Activated CD8-positive, alpha-beta memory T cell treated with anti-CD3 and anti-CD28 coated beads for 4 hours (primary cell): Measurements from ENCODE around the gene HEXD.

Experiments
- DNase-seq, 2 donors: peaks; one replicate each; pipeline ENCODE4 v3.0.0-alpha.2; 2020; ENCODE audit warnings: low read depth in 2 of 2

HEXD gene

DNA sequence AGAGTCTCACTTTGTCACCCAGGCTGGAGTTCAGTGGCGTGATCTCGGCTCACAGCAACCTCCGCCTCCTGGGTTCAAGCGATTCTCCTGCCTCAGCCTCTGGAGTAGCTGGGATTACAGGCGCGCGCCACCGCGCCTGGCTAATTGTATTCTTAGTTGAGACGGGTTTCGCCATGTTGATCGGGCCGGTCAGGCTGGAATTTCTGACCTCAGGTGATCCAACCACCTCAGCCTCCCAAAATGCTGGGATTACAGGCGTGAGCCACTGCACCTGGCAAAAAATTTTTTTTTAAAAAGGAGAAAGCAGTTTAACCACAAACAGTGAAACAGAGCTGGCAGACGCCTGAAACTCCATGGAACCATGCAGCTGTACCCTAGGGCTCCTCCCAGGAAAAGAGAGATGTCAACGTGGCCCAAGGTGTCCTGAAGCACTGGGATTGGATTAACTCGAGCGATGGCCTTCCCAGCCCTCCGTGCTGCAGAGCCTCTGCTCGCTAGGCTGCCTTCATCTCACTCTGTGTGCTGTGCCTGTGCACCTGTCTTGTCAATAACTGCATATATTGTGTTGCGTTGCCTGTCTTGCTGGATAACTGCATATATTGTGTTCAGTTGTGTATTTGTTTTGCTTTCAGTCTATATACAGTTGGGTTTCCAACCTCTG, 71.8 kb downstream of the HEXD start:
- DNase-seq: no peak

DNA sequence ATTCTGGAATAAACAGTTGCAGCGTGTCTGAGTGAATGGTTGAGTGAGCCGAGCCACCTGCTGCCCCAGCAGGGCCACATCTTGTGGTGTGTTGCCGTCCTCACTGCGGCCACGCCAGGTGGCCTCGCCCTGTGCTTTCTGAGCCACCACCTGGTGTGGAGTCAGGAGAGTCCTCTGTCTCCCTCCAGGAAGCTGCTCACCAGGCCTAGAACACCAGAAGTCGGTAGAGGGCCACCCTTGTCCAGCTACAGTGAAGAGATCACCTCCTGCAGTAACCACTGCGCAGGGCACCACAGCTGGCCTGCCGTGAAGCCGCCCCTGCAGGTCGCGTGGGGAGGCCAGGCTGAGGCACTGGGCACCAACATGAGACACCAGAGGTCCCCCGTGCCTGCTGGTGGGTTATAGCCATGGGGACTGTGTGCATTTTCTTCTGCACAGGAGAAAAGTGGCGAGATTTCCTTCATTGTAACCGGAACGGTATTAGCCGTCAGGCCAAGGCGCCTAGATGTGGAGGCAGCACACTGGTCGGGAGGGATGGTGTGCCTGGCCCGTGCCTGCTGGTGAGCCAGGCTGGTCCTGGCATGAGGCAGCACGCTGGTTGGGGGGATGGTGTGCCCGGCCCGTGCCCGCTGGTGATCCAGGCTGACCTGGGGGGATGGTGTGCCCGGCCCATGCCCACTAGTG, 72.5 kb downstream of the HEXD start:
- no peak for DNase-seq

DNA sequence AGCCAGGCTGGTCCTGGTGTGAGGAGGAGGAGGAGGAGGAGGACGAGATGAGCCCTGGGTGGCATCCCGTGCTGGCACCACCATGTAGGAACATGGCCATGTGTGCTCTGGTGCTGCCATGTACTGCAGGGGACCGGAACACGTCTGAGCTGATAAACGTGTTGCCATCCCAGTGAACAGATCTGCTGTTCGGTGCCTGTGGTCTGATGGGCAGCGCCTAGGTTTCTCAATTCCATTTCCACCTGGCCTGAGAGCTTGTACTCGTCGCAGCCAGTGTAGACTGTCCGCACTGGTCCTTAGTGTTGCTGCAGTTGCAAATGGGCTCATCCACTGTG, 73.0 kb downstream of the HEXD start:
- no peak for DNase-seq

DNA sequence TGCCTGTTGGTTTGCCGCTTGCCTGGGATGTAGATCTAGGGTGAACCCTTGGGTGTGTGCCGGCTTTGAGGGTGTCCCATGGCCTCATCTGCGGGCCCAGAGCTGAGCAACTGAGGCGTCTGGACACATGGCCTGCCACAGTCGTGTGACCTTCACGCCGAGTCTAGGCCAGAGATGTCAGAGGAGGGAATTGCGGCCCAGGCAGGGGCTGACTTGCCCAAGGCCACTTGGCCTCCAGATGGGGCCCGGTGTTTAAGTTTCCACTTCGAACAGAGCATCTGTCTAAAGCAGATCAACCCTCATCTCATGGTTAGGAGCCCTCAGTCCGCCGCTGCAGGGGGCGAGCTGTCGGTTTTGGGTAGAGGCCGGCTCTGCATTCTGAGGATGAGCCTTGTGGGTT, 73.4 kb downstream of the HEXD start:
- DNase-seq: no peak
